Osteocyte (in vitro differentiated cells): ENCODE results near the gene LAMTOR4. TPM values are rescaled to one million over a fixed set of nuclear protein-coding genes. Genes with fewer than 3 reads are reported as not detected.
A peak's percentile ranks its signal among the peaks of the same experiment; 100 is the strongest.

ENCODE experiments used
- DNase-seq: peaks from one replicate; pipeline ENCODE4 v3.0.0; 2021; ENCODE audit warnings: mixed read lengths; ENCODE audit not compliant: unreplicated experiment; ENCODE audit errors: extremely low spot score
- H3K27ac Mint-ChIP-seq: one replicate; pipeline ENCODE4 v1.8.0; 2021; ENCODE audit warnings: mild to moderate bottlenecking, mixed read lengths; ENCODE audit not compliant: unreplicated experiment
- H3K27me3 Mint-ChIP-seq: one replicate; pipeline ENCODE4 v1.8.0; 2021; ENCODE audit warnings: mixed read lengths; ENCODE audit not compliant: unreplicated experiment
- H3K36me3 Mint-ChIP-seq: one replicate; pipeline ENCODE4 v1.8.0; 2021; ENCODE audit warnings: mixed read lengths; ENCODE audit not compliant: unreplicated experiment
- H3K4me1 Mint-ChIP-seq: one replicate; pipeline ENCODE4 v1.8.0; 2021; ENCODE audit warnings: mixed read lengths; ENCODE audit not compliant: unreplicated experiment
- H3K4me3 Mint-ChIP-seq: one replicate; pipeline ENCODE4 v1.8.0; 2021; ENCODE audit warnings: mild to moderate bottlenecking, moderate library complexity, mixed read lengths; ENCODE audit not compliant: unreplicated experiment
- H3K9me3 Mint-ChIP-seq: one replicate; pipeline ENCODE4 v1.8.0; 2021; ENCODE audit warnings: mixed read lengths; ENCODE audit not compliant: unreplicated experiment
- total RNA-seq: library from RNA; stranded (reverse); gene quantifications from 2 replicates; pipeline ENCODE4 v1.2.1, GENCODE V29; 2021
- TF ChIP-seq, protein P1 (sequence below): fragments of 200-600 bp; sonication (generic); IDR thresholded peaks from 2 replicates; pipeline ENCODE4 v1.5.0; 2021; ENCODE audit warnings: antibody characterized with exemption, mild to moderate bottlenecking, moderate library complexity

The LAMTOR4 gene
- total RNA-seq, 1 donor from 2014 or later, result 111 TPM

- DNase-seq, result no peak
- Mint-ChIP-seq H3K36me3 (no peaks in the 10 kb centered on the region), H3K4me3 (no peak overlapping the region), H3K9me3 (no peaks in the 10 kb centered on the region), H3K4me1 (peaks cover 23% of the 10 kb centered on the region), H3K27ac (no peak overlapping the region), H3K27me3 (peaks cover 8% of the 10 kb centered on the region)
- TF ChIP-seq, protein P1, sequence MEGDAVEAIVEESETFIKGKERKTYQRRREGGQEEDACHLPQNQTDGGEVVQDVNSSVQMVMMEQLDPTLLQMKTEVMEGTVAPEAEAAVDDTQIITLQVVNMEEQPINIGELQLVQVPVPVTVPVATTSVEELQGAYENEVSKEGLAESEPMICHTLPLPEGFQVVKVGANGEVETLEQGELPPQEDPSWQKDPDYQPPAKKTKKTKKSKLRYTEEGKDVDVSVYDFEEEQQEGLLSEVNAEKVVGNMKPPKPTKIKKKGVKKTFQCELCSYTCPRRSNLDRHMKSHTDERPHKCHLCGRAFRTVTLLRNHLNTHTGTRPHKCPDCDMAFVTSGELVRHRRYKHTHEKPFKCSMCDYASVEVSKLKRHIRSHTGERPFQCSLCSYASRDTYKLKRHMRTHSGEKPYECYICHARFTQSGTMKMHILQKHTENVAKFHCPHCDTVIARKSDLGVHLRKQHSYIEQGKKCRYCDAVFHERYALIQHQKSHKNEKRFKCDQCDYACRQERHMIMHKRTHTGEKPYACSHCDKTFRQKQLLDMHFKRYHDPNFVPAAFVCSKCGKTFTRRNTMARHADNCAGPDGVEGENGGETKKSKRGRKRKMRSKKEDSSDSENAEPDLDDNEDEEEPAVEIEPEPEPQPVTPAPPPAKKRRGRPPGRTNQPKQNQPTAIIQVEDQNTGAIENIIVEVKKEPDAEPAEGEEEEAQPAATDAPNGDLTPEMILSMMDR, result no peak
Observed at GRCh38 chr7:100163006-100163531, 14.4 kb downstream of the LAMTOR4 start.

DNA sequence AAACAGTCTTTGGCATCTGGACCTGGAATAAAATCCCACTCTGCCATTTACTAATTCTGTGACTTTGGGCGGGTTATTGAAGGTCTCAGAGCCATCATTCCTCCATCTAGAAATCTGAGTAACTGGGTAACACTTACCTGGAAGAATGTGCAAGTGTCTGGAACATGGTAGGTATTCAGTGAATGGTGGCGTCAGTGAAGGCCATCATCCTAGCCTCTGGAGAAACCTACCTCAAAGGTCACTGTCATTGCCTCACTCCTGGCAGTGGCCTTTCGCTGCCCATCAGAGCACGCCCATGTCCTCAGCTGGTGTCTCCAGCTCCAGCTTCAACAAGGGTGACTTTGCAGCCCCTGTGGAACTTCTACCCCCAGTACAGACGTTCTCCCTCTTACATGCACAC lies 15.2 kb downstream of the LAMTOR4 start:
- TF ChIP-seq, protein P1, result no peak
- H3K27me3 Mint-ChIP-seq, result peaks cover 8% of the 10 kb centered on the region
- DNase-seq, result no peak
- no peak overlapping the region for H3K4me3 Mint-ChIP-seq
- H3K4me1 Mint-ChIP-seq, result peaks cover 27% of the 10 kb centered on the region
- H3K9me3 Mint-ChIP-seq, result no peaks in the 10 kb centered on the region
- no peaks in the 10 kb centered on the region for H3K36me3 Mint-ChIP-seq
- no peak overlapping the region for H3K27ac Mint-ChIP-seq

DNA sequence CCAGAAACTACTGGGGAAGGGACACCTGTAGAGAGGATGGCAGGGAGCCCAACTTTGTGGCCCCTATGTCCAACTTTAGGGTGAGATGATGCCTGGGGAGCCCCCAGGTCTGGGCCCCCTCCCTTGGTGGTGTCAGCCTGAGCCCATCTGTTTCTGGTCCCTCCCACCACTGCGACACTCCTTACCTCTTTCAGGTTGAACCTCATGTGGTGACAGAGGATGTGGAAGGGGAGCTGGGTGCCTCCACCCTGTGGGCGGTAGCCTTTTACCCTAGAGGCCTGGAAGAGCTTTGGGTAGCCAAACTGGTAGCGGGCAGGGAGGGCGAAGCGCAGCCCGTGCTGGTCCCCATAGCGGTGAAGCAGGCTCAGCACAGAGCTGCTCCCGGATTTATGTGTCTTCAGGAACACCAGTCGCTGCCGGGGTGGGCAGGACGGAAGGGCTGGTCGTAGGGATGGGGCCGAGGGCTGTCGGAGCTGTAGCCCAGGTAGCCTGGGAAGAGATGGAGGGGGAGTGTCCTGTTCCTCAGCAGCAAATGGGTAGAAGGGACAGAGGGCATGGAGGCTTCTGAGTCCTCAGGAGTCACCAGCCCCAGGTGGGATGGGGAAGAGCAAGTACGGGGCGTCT lies 17.7 kb downstream of the LAMTOR4 start:
- H3K27ac Mint-ChIP-seq, result no peak overlapping the region
- H3K36me3 Mint-ChIP-seq, result peaks cover 2% of the 10 kb centered on the region
- H3K27me3 Mint-ChIP-seq, result peaks cover 15% of the 10 kb centered on the region
- no peak overlapping the region for H3K4me3 Mint-ChIP-seq
- TF ChIP-seq, protein P1, result no peak
- no peak for DNase-seq
- H3K9me3 Mint-ChIP-seq, result no peaks in the 10 kb centered on the region
- H3K4me1 Mint-ChIP-seq, result peaks cover 27% of the 10 kb centered on the region

DNA sequence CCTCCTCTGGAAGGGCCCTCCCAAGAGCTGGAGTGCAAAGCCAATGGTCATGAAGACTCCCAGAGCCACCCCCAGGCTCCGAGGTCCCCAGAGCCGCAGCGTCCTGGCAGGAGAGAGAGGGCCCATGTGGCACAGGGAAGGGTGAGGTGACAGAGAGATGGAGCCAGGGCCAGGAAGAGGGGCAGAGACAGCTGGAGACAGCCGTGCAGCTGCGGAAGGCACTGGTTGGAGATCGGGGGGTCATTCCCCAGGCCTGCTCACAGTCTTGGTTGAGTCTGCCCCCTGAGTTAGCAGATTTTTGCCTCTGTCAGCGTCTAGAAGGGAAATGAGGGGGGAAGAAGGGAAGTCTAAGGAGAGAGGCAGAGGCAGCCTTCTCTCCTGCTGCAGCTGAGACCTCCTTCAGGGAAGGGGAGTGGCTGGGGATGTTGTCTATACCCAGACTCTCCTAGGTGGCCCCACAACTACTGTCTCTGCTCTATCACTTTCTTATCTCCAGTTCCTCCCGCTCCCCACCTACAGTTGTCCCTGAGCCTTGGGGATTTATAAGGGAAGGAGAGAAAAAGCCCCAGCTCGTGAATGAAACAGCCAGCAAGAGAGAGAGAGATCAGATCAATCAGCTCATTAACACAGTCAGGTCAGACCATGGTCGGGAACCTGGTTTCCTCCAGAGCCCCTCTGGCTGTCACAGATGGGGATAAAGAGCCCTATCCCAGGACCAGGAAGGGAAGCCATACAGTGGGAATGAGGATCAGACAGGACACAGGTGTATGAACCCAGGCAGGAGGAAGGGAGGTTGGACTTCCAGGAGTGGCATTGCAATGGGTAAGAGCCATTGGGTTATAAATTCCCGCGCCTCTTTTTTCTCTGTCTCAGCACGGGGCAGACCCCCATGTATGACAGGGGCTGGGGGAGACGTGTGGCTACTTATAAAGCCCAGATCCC lies 18.5 kb downstream of the LAMTOR4 start:
- TF ChIP-seq, protein P1, result no peak
- Mint-ChIP-seq H3K27me3 (peaks cover 15% of the 10 kb centered on the region), H3K27ac (no peak overlapping the region), H3K4me3 (peak overlapping the region; percentile 74), H3K4me1 (peaks cover 27% of the 10 kb centered on the region), H3K9me3 (no peaks in the 10 kb centered on the region), H3K36me3 (peaks cover 2% of the 10 kb centered on the region)
- DNase-seq, result no peak

GRCh38 chr7:100167912-100168323 lies 19.2 kb downstream of the LAMTOR4 start:
- Mint-ChIP-seq H3K27ac (peak overlapping the region; percentile 75), H3K4me1 (peaks cover 27% of the 10 kb centered on the region), H3K4me3 (peak overlapping the region; percentile 74), H3K9me3 (no peaks in the 10 kb centered on the region), H3K27me3 (peaks cover 15% of the 10 kb centered on the region), H3K36me3 (peaks cover 2% of the 10 kb centered on the region)
- no peak for DNase-seq
- TF ChIP-seq, protein P1, result no peak
